ENCODE results near the gene COX20.

Gene COX20

GRCh38 chr1:244804841-244805240, 30.6 kb upstream of the COX20 start:
- no peak for DNase-seq (ENCODE audit: low read depth in 2 of 2)
- H3K4me3 ChIP-seq (replicated peaks in 1 of 2; ENCODE audit: low read depth in 2 of 2, low read length in 2 of 2): no peak overlapping the region
- TF ChIP-seq CTCF (IDR thresholded peaks at IDR 0.05; ENCODE audit: low read depth, low read length): no peak

GRCh38 chr1:244807138-244807537, 28.3 kb upstream of the COX20 start:
- DNase-seq (ENCODE audit: low read depth in 2 of 2): no peak
- TF ChIP-seq CTCF (IDR thresholded peaks at IDR 0.05; ENCODE audit: low read depth, low read length): no peak
- no peak overlapping the region for H3K4me3 ChIP-seq (replicated peaks in 1 of 2; ENCODE audit: low read depth in 2 of 2, low read length in 2 of 2)

- no peak overlapping the region for H3K4me3 ChIP-seq (replicated peaks in 1 of 2; ENCODE audit: low read depth in 2 of 2, low read length in 2 of 2)
- DNase-seq (ENCODE audit: low read depth in 2 of 2): no peak
- no peak for TF ChIP-seq CTCF (IDR thresholded peaks at IDR 0.05; ENCODE audit: low read depth, low read length)
Measured at GRCh38 chr1:244810221-244810620, 25.2 kb upstream of the COX20 start.

GRCh38 chr1:244813327-244813726, 22.1 kb upstream of the COX20 start:
- no peak for TF ChIP-seq CTCF (IDR thresholded peaks at IDR 0.05; ENCODE audit: low read depth, low read length)
- no peak for DNase-seq (ENCODE audit: low read depth in 2 of 2)
- H3K4me3 ChIP-seq (replicated peaks in 1 of 2; ENCODE audit: low read depth in 2 of 2, low read length in 2 of 2): no peak overlapping the region

- DNase-seq (ENCODE audit: low read depth in 2 of 2): no peak
- H3K4me3 ChIP-seq (replicated peaks in 1 of 2; ENCODE audit: low read depth in 2 of 2, low read length in 2 of 2): no peak overlapping the region
- TF ChIP-seq CTCF (IDR thresholded peaks at IDR 0.05; ENCODE audit: low read depth, low read length): no peak
Measured at GRCh38 chr1:244815600-244816099, 19.8 kb upstream of the COX20 start.

- DNase-seq (ENCODE audit: low read depth in 2 of 2): no peak
- TF ChIP-seq CTCF (IDR thresholded peaks at IDR 0.05; ENCODE audit: low read depth, low read length): no peak
- no peak overlapping the region for H3K4me3 ChIP-seq (replicated peaks in 1 of 2; ENCODE audit: low read depth in 2 of 2, low read length in 2 of 2)
Measured at GRCh38 chr1:244817415-244817894, 18.0 kb upstream of the COX20 start.

- no peak for DNase-seq (ENCODE audit: low read depth in 2 of 2)
- no peak for TF ChIP-seq CTCF (IDR thresholded peaks at IDR 0.05; ENCODE audit: low read depth, low read length)
- H3K4me3 ChIP-seq (replicated peaks in 1 of 2; ENCODE audit: low read depth in 2 of 2, low read length in 2 of 2): no peak overlapping the region
Measured at GRCh38 chr1:244820131-244820530, 15.3 kb upstream of the COX20 start.

Data from cardiac fibroblast (primary cell).